Mammary epithelial cell (primary cell): ENCODE data around the gene CYP3A5.

Source experiments
- CTCF ChIP-seq, 2 donors: IDR thresholded peaks in 1 of 2; conservative IDR thresholded peaks in 1 of 2; 2 replicates each; pipeline ENCODE4 v1.5.1; 2011 to 2012; ENCODE audit warnings: inconsistent platforms in 2 of 2, low read length in 2 of 2, mild to moderate bottlenecking in 2 of 2, control low read depth in 1 of 2, low read depth in 1 of 2; ENCODE audit not compliant: insufficient read depth in 1 of 2; ENCODE audit errors: extremely low read depth in 1 of 2
- EZH2 ChIP-seq: IDR thresholded peaks from 2 replicates; pipeline ENCODE4 v1.6.1; 2012; ENCODE audit warnings: low read length, inconsistent platforms, borderline replicate concordance

GRCh38 chr7:99709838-99710578, 30.2 kb upstream of the CYP3A5 start:
- TF ChIP-seq CTCF (conservative IDR thresholded peaks at IDR 0.05 in 1 of 2, IDR thresholded peaks at IDR 0.05 in 1 of 2; ENCODE audit: extremely low read depth in 1 of 2, insufficient read depth in 1 of 2, low read depth in 1 of 2, low read length in 2 of 2) (no peak), EZH2 (no peak)
